HUDEP-2 (cell line): Measurements from ENCODE around the gene TMEM80.
"Not testable (repeated sequence)": the region's sequence is repeated elsewhere in the genome, so short reads cannot be mapped to it uniquely, and the experiment has no call there.

Experiments used
- DNase-seq, 76 experiments: peaks; one replicate each; lab custom pipeline; 2025; ENCODE audit not compliant: unreplicated experiment in 76 of 76; lab: John Stamatoyannopoulos, UW

Gene TMEM80

DNA sequence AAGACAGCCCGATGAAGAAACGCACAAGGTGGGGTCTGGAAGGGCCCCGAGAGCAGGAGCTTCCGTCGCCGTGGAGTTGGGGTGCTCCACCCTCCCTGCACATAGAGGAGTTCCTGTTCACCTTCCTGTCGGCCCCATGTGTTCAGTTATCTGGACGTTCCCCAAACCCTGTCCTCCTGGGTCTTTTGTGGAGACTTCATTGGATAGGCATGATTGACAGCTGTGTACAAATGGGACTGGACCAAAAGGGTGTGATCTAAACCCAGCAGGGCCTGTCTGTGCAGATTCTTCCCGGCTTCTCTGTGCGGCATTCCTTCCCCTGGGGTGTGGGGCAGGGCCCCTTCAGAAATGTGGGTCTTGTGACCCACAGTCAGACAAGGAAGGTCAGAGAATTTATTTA, 42.3 kb downstream of the TMEM80 start:
- not testable (repeated sequence) for DNase-seq

DNA sequence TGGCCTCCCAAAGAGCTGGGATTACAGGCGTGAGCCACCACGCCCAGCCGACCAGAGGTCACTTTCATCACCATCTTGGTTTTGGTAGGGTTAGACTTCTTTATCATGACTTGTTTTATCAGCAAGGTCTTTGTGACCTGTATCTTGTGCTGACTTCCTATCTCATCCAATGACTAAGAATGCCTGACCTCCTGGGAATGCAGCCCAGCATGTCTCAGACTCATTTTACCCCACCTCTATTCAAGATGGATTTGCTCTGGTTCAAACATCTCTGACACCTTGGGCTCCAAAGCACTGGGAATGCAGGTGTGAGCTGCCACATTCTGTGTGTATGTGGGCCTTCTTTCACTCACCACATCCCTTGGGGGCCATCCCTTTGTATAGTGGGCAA, 46.5 kb downstream of the TMEM80 start:
- DNase-seq: no peak

DNA sequence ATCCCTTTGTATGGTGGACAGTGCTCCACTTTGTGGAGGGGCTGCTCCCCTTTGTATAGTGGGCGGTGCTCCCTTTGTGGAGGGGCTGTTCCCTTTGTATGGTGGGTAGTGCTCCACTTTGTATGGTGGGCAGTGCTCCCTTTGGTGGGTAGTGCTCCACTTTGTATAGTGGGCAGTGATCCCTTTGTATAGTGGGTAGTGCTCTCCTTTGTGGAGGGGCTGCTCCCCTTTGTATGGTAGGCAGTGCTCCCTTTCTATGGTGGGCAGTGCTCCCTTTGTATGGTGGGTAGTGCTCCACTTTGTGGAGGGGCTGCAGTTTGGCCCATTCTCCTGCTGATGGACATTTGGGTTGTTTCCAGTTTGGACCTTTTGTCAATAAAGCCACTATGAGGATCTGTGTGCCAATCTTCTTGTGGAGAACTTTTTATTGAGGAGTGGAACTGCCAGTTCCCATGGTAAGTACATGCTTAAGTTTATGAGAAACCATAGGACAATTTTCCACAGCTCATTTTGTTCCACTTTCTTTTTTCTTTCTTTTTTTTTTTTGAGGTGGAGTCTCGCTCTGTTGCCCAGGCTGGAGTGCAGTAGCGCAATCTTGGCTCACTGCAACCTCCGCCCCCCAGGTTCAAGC, 47.1 kb downstream of the TMEM80 start:
- no peak for DNase-seq

DNA sequence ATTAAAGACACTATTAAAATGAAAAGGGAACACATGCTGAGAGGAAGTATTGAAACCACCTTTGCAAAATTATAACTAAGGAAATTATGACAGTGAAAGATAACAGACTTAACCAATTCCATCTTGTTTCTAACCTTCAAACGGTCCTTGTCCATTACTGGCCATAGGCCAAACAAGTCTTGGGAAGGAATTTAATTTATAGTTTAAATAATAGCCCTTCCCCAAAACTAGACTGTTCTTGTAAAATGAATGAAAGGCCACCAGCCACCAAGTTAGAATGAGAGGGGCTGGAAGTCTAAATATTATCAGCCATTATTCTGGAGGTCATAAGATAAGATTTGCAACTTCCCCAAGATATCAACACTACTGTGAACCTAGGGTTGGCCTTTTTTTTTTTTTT, 49.8 kb downstream of the TMEM80 start:
- no peak for DNase-seq

DNA sequence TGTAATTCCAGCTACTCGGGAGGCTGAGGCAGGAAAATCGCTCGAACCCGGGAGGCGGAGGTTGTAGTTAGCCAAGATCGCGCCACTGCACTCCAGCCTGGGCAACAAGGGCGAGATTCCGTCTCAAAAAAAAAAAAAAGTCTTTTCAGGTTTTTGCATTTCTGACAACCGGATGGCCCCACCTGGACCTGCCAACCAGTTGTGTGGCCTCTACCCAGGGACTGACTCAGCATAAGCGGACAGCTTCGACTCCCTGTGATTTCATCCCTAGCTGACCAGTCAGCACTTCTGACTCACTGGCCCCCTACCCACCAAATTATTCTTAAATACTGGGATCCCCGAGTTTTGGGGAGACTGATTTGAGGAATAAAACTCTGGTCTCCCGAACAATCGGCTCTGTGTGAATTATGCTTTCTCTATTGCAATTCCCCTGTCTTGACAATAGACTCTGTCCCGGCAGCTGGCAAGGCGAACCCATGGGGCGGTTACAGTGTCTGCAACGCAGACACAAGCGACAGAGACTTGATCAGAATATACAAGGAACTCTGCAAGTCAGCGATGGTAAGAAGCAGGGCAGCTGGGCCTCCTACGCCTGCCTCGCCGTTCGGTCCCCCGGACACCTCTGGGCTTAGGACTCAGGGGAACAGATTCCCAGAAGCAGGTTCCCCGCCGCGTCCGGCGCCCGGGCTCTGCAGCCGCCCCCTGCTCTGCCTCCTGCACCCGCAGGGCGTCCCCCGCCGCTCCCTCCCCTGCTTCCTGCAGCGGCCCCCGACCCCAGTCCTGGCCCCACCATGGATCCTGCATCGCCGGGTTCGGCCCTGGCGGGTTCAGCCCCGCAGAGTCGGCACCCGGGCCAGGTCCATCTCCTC, 50.9 kb downstream of the TMEM80 start:
- DNase-seq: peak in 4 of 76 experiments; percentile 20 to 46 (median 34)

DNA sequence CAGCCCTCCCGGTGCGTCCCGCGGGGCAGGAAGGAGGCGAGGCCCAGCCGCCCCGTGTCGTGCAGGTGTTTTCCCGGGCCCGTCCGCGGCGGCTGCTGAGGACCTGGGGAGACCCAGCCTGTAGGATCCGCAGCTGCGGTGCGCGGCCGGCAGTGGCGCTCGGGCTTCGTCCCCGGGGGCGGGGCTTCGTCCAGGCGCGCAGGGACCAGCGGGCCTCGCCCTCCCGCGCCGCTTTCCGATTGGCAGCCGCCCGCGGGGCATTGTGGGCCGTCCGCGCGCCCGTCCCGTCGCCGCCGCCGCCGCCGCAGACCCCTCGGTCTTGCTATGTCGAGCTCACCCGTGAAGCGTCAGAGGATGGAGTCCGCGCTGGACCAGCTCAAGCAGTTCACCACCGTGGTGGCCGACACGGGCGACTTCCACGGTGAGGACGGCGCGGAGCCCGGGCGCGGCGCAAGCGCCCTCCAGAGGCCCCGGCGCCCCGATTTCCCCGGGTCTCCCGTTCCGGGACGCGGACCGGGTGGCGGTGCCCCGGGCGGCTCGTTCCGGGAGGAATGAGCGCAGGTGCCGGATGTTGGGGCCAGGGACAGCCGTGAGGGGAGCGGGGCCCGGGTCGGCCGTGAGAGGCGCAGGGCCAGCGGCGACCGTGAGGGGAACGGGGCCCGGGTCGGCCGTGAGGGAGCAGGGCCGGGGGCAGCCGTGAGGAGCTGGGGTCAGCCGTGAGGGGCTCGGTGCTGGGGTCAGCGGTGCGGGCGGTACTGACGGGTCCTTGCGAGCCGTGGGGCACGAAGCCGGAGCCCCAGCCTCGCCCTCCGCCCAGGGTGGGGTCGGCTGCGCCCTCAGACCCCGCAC, 51.8 kb downstream of the TMEM80 start, which contains the start of gene TALDO1:
TSS of gene TALDO1 (plus strand) at position 307 of the 849 bp plus-strand sequence. CDS start at position 325, 18 bp downstream.
- peak in 72 of 76 experiments; percentile 12 to 94 (median 78) for DNase-seq

DNA sequence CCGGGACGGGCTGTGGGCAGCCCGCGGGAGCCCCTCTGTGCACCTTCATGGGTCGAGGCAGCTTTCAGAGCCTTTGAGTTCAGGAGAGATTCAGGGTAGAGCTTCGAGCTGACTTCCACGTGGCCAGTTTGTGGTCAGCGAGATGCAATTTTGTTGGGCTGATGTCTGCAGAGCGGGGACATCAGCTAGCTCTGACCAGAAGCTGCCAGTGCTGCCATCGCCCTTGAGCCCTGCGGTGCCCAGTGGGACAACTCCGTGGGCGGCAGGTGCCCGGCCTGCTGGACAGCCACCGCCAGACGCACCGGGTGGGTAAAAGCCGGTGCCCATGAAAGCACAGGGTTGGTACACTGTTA, 52.4 kb downstream of the TMEM80 start:
- peak in 1 of 76 experiments; percentile 41 for DNase-seq

DNA sequence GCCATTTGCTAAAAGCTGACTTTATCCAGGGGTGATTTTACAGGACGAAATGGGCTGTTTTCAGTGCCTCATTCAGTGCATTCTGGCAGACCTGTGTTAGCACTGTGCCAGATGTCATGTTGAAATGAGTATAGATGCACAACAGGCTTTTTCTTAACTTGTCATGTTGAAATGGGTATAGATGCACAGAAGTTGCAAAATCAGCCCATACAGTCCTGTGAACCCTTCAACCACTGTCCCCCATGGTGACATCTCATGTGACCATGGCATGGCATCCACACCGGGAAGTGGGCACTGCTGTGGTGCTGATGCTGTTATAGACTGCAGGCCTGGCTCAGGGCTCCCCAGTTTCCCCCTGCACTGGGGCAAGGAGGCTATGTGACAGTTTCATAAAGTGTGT, 54.1 kb downstream of the TMEM80 start:
- DNase-seq: no peak
